ENCODE data around the gene AKT1. TPM values are rescaled to one million over a fixed set of nuclear protein-coding genes. Genes with fewer than 3 reads are reported as not detected.

AKT1 gene
- total and polyA plus RNA-seq, 2 of the 13 experiments (the other 11 are each of a cell fraction or from before 2014, with no cell fraction given), result 96.2 to 116 TPM

DNA sequence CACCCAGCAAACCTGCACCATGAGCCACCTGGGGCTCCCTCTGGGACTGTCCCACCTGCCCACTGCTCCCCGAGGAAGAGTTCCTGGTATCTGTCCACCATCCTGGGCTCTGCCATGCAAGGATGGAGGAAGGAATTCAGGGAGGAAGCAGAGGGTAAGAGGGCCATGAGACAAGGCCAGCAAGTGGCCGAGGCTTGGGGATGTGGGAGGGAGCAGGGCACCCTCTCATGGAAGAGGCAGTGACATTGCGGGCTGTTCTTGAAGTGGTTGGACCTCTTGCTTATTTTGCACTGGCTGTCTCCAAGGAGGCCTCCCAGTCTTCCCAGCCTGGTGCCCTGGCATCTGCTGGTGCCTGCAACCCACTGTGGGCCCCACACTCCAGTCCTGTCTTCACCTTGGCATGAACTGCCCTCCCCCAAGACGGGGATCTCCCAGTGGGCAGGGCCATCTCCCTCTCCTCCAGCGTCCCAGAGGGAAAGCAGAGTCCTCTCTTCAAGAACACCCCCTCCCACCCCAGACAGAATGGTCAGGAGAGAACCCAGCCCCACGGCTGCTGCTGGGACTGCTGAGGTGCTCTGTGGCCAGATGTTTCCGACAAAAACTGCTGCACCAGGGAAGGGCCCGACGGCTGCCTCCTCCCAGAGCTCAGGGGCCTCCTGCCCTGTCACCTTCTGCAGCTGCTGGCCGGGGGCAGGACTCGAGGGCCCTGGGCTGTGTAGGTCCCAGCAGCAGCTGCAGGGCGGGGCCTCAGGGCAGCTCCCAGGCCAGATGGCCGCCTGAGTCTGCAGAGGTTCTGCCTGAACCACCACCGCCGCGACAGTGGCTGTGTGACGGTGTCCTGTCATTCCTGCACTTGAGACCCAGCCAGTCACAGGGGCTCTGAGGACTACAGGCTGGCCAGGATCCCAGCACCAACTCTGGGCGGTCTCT, 1.8 kb upstream of the AKT1 start (continued):
- TF ChIP-seq KAT7 (CRISPR knock-in tag; IDR thresholded peaks at IDR 0.05; ENCODE audit: borderline replicate concordance) (0 out of 2 replicates have a peak, but pooled peaks have one; percentile 46), ZNF652 (CRISPR knock-in tag; IDR thresholded peaks at IDR 0.05; ENCODE audit: borderline replicate concordance, low read depth) (no peak), TRIM24 (CRISPR knock-in tag; IDR thresholded peaks at IDR 0.05) (no peak), ZNF773 (CRISPR knock-in tag; IDR thresholded peaks at IDR 0.05; ENCODE audit: borderline replicate concordance) (no peak), ZNF768 (CRISPR knock-in tag; IDR thresholded peaks at IDR 0.05) (no peak), SP5 (CRISPR knock-in tag; IDR thresholded peaks at IDR 0.05; ENCODE audit: borderline replicate concordance, low read depth) (no peak), ZFY (CRISPR knock-in tag; IDR thresholded peaks at IDR 0.05) (peak; percentile 39; the same call in 1 of the 2 replicates), ZNF839 (CRISPR knock-in tag; IDR thresholded peaks at IDR 0.05; ENCODE audit: borderline replicate concordance) (0 out of 2 replicates have a peak, but pooled peaks have one; percentile 27), FOSL2 (CRISPR knock-in tag; IDR thresholded peaks at IDR 0.05) (no peak), ARID2 (CRISPR knock-in tag; IDR thresholded peaks at IDR 0.05; ENCODE audit: borderline replicate concordance) (0 out of 2 replicates have a peak, but pooled peaks have one; percentile 72), RARG (CRISPR knock-in tag; IDR thresholded peaks at IDR 0.05; ENCODE audit: low read depth) (no peak), HDAC2 (CRISPR knock-in tag; IDR thresholded peaks at IDR 0.05) (0 out of 2 replicates have a peak, but pooled peaks have one; percentile 17), SIN3A (IDR thresholded peaks at IDR 0.05; ENCODE audit: borderline replicate concordance, low read depth, low read length) (peak; percentile 14; the same call in 1 of the 2 replicates), ZNF7 (CRISPR knock-in tag; IDR thresholded peaks at IDR 0.05) (no peak), HNRNPL (IDR thresholded peaks at IDR 0.05; ENCODE audit: low read depth, low read length) (peak; percentile 66; the same call in 1 of the 2 replicates), HES4 (CRISPR knock-in tag; IDR thresholded peaks at IDR 0.05; ENCODE audit: borderline replicate concordance) (no peak), ZNF674 (CRISPR knock-in tag; IDR thresholded peaks at IDR 0.05; ENCODE audit: low read depth) (no peak), ZFP1 (CRISPR knock-in tag; IDR thresholded peaks at IDR 0.05) (no peak)
- TF ChIP-seq, protein P1, sequence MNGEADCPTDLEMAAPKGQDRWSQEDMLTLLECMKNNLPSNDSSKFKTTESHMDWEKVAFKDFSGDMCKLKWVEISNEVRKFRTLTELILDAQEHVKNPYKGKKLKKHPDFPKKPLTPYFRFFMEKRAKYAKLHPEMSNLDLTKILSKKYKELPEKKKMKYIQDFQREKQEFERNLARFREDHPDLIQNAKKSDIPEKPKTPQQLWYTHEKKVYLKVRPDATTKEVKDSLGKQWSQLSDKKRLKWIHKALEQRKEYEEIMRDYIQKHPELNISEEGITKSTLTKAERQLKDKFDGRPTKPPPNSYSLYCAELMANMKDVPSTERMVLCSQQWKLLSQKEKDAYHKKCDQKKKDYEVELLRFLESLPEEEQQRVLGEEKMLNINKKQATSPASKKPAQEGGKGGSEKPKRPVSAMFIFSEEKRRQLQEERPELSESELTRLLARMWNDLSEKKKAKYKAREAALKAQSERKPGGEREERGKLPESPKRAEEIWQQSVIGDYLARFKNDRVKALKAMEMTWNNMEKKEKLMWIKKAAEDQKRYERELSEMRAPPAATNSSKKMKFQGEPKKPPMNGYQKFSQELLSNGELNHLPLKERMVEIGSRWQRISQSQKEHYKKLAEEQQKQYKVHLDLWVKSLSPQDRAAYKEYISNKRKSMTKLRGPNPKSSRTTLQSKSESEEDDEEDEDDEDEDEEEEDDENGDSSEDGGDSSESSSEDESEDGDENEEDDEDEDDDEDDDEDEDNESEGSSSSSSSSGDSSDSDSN (CRISPR knock-in tag; IDR thresholded peaks at IDR 0.05), result peak; percentile 58
- TF ChIP-seq, protein P2, sequence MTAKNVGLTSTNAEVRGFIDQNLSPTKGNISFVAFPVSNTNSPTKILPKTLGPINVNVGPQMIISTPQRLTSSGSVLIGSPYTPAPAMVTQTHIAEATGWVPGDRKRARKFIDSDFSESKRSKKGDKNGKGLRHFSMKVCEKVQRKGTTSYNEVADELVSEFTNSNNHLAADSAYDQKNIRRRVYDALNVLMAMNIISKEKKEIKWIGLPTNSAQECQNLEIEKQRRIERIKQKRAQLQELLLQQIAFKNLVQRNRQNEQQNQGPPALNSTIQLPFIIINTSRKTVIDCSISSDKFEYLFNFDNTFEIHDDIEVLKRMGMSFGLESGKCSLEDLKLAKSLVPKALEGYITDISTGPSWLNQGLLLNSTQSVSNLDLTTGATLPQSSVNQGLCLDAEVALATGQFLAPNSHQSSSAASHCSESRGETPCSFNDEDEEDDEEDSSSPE (CRISPR knock-in tag; IDR thresholded peaks at IDR 0.05), result no peak
- TF ChIP-seq, protein P3, sequence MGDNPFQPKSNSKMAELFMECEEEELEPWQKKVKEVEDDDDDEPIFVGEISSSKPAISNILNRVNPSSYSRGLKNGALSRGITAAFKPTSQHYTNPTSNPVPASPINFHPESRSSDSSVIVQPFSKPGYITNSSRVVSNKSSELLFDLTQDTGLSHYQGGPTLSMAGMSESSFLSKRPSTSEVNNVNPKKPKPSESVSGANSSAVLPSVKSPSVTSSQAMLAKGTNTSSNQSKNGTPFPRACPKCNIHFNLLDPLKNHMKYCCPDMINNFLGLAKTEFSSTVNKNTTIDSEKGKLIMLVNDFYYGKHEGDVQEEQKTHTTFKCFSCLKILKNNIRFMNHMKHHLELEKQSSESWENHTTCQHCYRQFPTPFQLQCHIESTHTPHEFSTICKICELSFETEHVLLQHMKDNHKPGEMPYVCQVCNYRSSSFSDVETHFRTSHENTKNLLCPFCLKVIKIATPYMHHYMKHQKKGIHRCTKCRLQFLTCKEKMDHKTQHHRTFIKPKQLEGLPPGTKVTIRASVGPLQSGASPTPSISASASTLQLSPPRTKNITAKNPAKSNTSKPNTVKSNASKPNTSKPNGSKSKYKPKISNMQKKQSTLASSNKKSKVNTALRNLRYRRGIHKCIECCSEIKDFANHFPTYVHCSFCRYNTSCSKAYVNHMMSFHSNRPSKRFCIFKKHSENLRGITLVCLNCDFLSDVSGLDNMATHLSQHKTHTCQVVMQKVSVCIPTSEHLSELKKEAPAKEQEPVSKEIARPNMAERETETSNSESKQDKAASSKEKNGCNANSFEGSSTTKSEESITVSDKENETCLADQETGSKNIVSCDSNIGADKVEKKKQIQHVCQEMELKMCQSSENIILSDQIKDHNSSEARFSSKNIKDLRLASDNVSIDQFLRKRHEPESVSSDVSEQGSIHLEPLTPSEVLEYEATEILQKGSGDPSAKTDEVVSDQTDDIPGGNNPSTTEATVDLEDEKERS (CRISPR knock-in tag; IDR thresholded peaks at IDR 0.05), result no peak
- TF ChIP-seq, protein P4, sequence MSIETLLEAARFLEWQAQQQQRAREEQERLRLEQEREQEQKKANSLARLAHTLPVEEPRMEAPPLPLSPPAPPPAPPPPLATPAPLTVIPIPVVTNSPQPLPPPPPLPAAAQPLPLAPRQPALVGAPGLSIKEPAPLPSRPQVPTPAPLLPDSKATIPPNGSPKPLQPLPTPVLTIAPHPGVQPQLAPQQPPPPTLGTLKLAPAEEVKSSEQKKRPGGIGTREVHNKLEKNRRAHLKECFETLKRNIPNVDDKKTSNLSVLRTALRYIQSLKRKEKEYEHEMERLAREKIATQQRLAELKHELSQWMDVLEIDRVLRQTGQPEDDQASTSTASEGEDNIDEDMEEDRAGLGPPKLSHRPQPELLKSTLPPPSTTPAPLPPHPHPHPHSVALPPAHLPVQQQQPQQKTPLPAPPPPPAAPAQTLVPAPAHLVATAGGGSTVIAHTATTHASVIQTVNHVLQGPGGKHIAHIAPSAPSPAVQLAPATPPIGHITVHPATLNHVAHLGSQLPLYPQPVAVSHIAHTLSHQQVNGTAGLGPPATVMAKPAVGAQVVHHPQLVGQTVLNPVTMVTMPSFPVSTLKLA (IDR thresholded peaks at IDR 0.05), result no peak
